Gastrocnemius medialis (tissue), 4 donors: Measurements from ENCODE around the gene IL22RA1. TPM values are rescaled to one million over a fixed set of nuclear protein-coding genes. Genes with fewer than 3 reads are reported as not detected.

Experiments
- ATAC-seq, 2 donors: fragments of 150-250 bp; one replicate each; pipeline ENCODE4 v1.9.1; 2016
- DNase-seq, 2 donors: peaks; one replicate each; pipeline ENCODE4 v3.0.0-alpha.2; 2019
- H3K27ac ChIP-seq, 4 donors: fragments of 200-600 bp; sonication (generic); 1 replicate in 1 of 4; 2 replicates in 3 of 4; pipeline ENCODE4 v1.5.1; 2016 to 2018; ENCODE audit warnings: mild to moderate bottlenecking in 2 of 4, moderate library complexity in 1 of 4
- H3K27me3 ChIP-seq, 3 donors: fragments of 200-600 bp; sonication (generic) in 2 of 3; 1 replicate in 1 of 3; 2 replicates in 2 of 3; pipeline versions ENCODE4 v1.5.1 to v1.6.0; 2016 to 2019; ENCODE audit warnings: mild to moderate bottlenecking in 1 of 3, moderate library complexity in 1 of 3
- H3K36me3 ChIP-seq, 2 donors: fragments of 200-600 bp; sonication (generic) in 1 of 2; one replicate each; pipeline ENCODE4 v1.5.1; 2017 to 2018
- H3K4me1 ChIP-seq, 2 donors: fragments of 200-600 bp; sonication (generic) in 1 of 2; one replicate each; pipeline ENCODE4 v1.5.1; 2016 to 2017; ENCODE audit warnings: mild to moderate bottlenecking in 2 of 2
- H3K4me3 ChIP-seq, 4 donors: fragments of 200-600 bp; sonication (generic) in 3 of 4; 1 replicate in 1 of 4; 2 replicates in 3 of 4; pipeline ENCODE4 v1.5.1; 2016 to 2019; ENCODE audit warnings: mild to moderate bottlenecking in 2 of 4
- H3K9me3 ChIP-seq, 3 donors: fragments of 200-600 bp; sonication (generic) in 2 of 3; 1 replicate in 1 of 3; 2 replicates in 2 of 3; pipeline ENCODE4 v1.5.1; 2016 to 2019
- POLR2A ChIP-seq, 2 donors: fragments of 450-650 bp; IDR thresholded peaks; one replicate each; pipeline ENCODE4 v1.6.1; 2017; ENCODE audit warnings: antibody characterized with exemption in 2 of 2, mild to moderate bottlenecking in 2 of 2, moderate library complexity in 2 of 2
- in situ Hi-C, 4 donors: fragments of 200-750 bp; cut with MboI; loops; one replicate each; pipeline versions ENCODE4 v1.15.0 to v1.8.0; 2017; ENCODE audit warnings: low sequenced_read_pairs in 4 of 4
- intact Hi-C: fragments of 100-400 bp; cut with DNase I; formaldehyde crosslinking; loops from one replicate; pipeline ENCODE4 v1.15.1; 2023; ENCODE audit warnings: low total_unique reads
- total RNA-seq, 4 donors: library from RNA; depleted of rRNA; stranded (reverse); fragments of >200 nt; gene quantifications; one replicate each; pipeline versions ENCODE4 v1.1.0 to v1.2.3, GENCODE V29; 2016
- TF ChIP-seq, protein P1 (sequence below), 5 experiments: fragments of 450-650 bp in 3 of 5; fragments of 200-600 bp in 2 of 5; sonication (generic) in 2 of 5; IDR thresholded peaks in 4 of 5; conservative IDR thresholded peaks in 1 of 5; 1 replicate in 4 of 5; 2 replicates in 1 of 5; pipeline ENCODE4 v1.5.1; 2016 to 2019; ENCODE audit warnings: antibody characterized with exemption in 5 of 5, mild to moderate bottlenecking in 3 of 5, moderate library complexity in 3 of 5

IL22RA1 gene
- total RNA-seq, 4 donors from 2014 or later: 0.36 TPM; not detected in 3

DNA sequence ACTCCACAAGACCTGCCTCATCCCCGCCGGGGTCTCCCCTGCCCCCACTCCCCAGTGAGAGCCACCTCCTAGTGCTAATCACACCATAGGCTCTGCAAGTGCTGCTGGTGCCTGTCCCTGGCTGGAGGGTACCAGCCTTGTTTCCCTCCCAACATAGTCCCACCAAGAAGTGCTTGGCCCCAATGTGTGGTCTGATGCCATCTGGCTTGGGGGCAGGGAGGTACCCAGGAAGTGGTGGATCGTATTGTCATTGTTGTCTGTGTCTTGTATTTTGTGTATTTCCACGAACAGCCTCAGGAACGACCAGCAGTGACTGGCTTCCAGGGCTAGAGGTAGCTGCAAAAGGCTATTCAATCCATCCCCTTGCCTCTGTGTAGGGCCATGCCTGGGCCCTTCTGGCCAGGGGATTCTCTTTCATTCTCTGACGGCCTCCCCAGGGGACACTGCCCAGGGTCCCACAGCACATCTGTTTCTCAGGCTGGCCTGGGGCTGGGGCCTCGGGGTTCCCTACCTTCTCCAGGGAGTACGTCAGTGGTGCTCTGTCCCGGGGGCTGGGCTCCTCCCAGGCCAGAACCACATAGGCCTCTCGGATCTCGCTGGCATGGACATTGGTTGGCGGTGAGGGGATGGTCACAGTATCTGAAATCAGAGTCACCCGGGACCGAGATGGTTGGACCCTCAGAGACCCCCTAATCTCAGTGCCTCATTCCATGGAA, 53.8 kb downstream of the IL22RA1 start:
- TF ChIP-seq, protein P1, sequence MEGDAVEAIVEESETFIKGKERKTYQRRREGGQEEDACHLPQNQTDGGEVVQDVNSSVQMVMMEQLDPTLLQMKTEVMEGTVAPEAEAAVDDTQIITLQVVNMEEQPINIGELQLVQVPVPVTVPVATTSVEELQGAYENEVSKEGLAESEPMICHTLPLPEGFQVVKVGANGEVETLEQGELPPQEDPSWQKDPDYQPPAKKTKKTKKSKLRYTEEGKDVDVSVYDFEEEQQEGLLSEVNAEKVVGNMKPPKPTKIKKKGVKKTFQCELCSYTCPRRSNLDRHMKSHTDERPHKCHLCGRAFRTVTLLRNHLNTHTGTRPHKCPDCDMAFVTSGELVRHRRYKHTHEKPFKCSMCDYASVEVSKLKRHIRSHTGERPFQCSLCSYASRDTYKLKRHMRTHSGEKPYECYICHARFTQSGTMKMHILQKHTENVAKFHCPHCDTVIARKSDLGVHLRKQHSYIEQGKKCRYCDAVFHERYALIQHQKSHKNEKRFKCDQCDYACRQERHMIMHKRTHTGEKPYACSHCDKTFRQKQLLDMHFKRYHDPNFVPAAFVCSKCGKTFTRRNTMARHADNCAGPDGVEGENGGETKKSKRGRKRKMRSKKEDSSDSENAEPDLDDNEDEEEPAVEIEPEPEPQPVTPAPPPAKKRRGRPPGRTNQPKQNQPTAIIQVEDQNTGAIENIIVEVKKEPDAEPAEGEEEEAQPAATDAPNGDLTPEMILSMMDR (IDR thresholded peaks at IDR 0.05 in 4 of 5, conservative IDR thresholded peaks at IDR 0.05 in 1 of 5): no peak
- no peak for TF ChIP-seq POLR2A (IDR thresholded peaks at IDR 0.05)
- H3K27me3 ChIP-seq: no peaks in the 10 kb centered on the region
- H3K4me3 ChIP-seq: no peak overlapping the region
- H3K27ac ChIP-seq: peak overlapping the region; percentile 93 to 97 (median 96)
- H3K4me1 ChIP-seq: peaks cover 0 to 11% of the 10 kb centered on the region in 2 donors
- ATAC-seq (no peak), DNase-seq (no peak)
- H3K36me3 ChIP-seq: peaks cover 0 to 64% of the 10 kb centered on the region in 2 donors
- H3K9me3 ChIP-seq: no peaks in the 10 kb centered on the region
- in situ Hi-C loops (no loop called here), intact Hi-C loops (no loop called here)

DNA sequence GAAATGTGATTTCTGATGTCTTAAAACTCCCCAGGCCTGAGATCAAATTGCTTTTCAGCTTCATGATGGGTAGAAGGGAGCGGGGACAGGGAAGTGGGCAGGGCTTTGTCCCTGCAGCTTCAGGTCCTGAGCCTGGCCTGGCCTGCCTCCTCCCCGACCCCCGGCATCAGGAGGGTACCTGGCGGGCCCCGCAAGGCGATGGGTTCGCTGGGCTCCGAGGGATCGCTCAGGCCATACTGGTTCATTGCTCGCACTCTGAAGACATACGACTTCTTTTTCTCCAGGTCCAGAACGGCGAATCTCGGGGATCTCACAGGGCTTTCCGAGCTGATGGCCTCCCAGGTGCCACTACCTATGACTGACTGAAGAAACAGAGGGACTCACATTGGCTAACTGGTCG, 56.5 kb downstream of the IL22RA1 start:
- no peak for TF ChIP-seq POLR2A (IDR thresholded peaks at IDR 0.05)
- TF ChIP-seq, protein P1 (IDR thresholded peaks at IDR 0.05 in 4 of 5, conservative IDR thresholded peaks at IDR 0.05 in 1 of 5): no peak
- peak overlapping the region in 3 of 4 donors; percentile 3 to 94 (median 93) for H3K27ac ChIP-seq
- peaks cover 17 to 30% of the 10 kb centered on the region in 2 donors for H3K4me1 ChIP-seq
- no peaks in the 10 kb centered on the region for H3K9me3 ChIP-seq
- peaks cover 0 to 60% of the 10 kb centered on the region in 2 donors for H3K36me3 ChIP-seq
- H3K4me3 ChIP-seq: no peak overlapping the region
- ATAC-seq (no peak), DNase-seq (no peak)
- intact Hi-C loops: no loop called here
- in situ Hi-C loops: no loop called here
- no peaks in the 10 kb centered on the region for H3K27me3 ChIP-seq

DNA sequence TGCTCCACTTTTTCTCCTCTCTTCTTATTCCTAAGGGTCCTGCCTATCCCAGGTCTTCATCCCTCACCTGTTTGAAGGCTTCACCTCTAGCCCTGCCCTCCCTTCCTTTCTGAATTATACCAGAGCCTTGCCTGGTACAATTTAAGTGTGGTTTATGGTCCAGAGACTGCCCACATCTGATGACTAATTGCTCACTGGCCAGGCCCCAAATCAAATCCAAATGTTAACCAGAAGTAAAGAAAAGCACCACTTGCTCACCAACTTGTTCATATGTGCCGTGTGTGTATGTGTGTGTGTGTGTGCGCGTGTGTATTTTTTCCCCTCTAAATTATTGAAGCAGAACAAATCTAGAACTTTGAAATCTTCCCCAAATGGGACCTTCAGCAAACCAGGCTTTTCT, 57.4 kb downstream of the IL22RA1 start:
- Histone ChIP-seq H3K4me3 (no peak overlapping the region), H3K9me3 (no peaks in the 10 kb centered on the region), H3K36me3 (peaks cover 0 to 51% of the 10 kb centered on the region in 2 donors), H3K27me3 (no peaks in the 10 kb centered on the region), H3K4me1 (peaks cover 21 to 34% of the 10 kb centered on the region in 2 donors), H3K27ac (peak overlapping the region in 2 of 4 donors; percentile 8 to 94)
- in situ Hi-C loops (no loop called here), intact Hi-C loops (no loop called here)
- TF ChIP-seq, protein P1 (IDR thresholded peaks at IDR 0.05 in 4 of 5, conservative IDR thresholded peaks at IDR 0.05 in 1 of 5): no peak
- TF ChIP-seq POLR2A (IDR thresholded peaks at IDR 0.05): no peak
- ATAC-seq (no peak), DNase-seq (no peak)

DNA sequence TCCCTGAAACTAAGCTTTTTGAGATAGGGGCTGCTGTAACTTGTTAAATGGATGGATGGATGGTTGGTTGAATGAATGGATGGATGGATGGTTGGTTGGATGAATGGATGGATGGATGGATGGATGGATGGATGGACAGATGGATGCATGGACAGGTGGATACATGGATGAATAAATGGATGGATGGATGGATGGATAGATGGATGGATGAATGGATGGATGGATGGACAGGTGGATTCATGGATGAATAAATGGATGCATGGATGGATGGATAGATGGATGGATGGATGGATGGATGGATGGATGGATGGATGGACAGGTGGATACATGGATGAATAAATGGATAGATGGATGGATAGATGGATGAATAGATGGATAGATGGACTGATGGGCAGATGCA, 57.9 kb downstream of the IL22RA1 start:
- no peaks in the 10 kb centered on the region for H3K9me3 ChIP-seq
- in situ Hi-C loops: no loop called here
- H3K4me1 ChIP-seq: peaks cover 21 to 38% of the 10 kb centered on the region in 2 donors
- TF ChIP-seq, protein P1 (IDR thresholded peaks at IDR 0.05 in 4 of 5, conservative IDR thresholded peaks at IDR 0.05 in 1 of 5): no peak
- TF ChIP-seq POLR2A (IDR thresholded peaks at IDR 0.05): no peak
- peak overlapping the region in 1 of 4 donors; percentile 68 for H3K27ac ChIP-seq
- ATAC-seq (no peak), DNase-seq (no peak)
- intact Hi-C loops: no loop called here
- peaks cover 0 to 51% of the 10 kb centered on the region in 2 donors for H3K36me3 ChIP-seq
- no peak overlapping the region for H3K4me3 ChIP-seq
- no peaks in the 10 kb centered on the region for H3K27me3 ChIP-seq
